Measurements from ENCODE around the gene SYNGR1. TPM values are rescaled to one million over a fixed set of nuclear protein-coding genes. Genes with fewer than 3 reads are reported as not detected.
A peak's percentile ranks its signal among the peaks of the same experiment; 100 is the strongest.

Gene SYNGR1
- total RNA-seq, result 13.3 TPM
- 54.6 TPM for polyA plus RNA-seq

GRCh38 chr22:39349967-39350726, at the start of gene SYNGR1:
TSS of gene SYNGR1 (plus strand) at chr22:39349991. CDS start at chr22:39350011, 20 bp downstream.
- DNase-seq (ENCODE audit: extremely low spot score), result no peak
- H3K36me3 ChIP-seq (ENCODE audit: insufficient read depth), result no peaks in the 10 kb centered on the region
- H3K4me1 ChIP-seq (ENCODE audit: insufficient read depth), result no peaks in the 10 kb centered on the region
- H3K4me3 ChIP-seq (ENCODE audit: low read depth, low read length), result peak within 1 kb of the TSS; percentile 96
- H3K27ac ChIP-seq (ENCODE audit: low read depth), result peak within 1 kb of the TSS; percentile 78
- WGBS, result 1% methylated on average over 87 of the region's 87 CpGs

GRCh38 chr22:39300186-39300830, 49.5 kb upstream of the SYNGR1 start:
- Histone ChIP-seq H3K4me1 (ENCODE audit: insufficient read depth) (peaks cover 2% of the 10 kb centered on the region), H3K4me3 (ENCODE audit: low read depth, low read length) (no peak overlapping the region), H3K27ac (ENCODE audit: low read depth) (no peak overlapping the region), H3K36me3 (ENCODE audit: insufficient read depth) (no peaks in the 10 kb centered on the region)
- DNase-seq (ENCODE audit: extremely low spot score), result no peak
- 39% methylated on average over 19 of the region's 19 CpGs for WGBS

- H3K4me1 ChIP-seq (ENCODE audit: insufficient read depth), result peaks cover 2% of the 10 kb centered on the region
- H3K27ac ChIP-seq (ENCODE audit: low read depth), result no peak overlapping the region
- no peak for DNase-seq (ENCODE audit: extremely low spot score)
- WGBS, result 90% methylated on average over 9 of the region's 9 CpGs
- no peak overlapping the region for H3K4me3 ChIP-seq (ENCODE audit: low read depth, low read length)
- no peaks in the 10 kb centered on the region for H3K36me3 ChIP-seq (ENCODE audit: insufficient read depth)
Measured at GRCh38 chr22:39301108-39301507, 48.7 kb upstream of the SYNGR1 start.

- no peak for DNase-seq (ENCODE audit: extremely low spot score)
- no peak overlapping the region for H3K4me3 ChIP-seq (ENCODE audit: low read depth, low read length)
- WGBS, result 74% methylated on average over 7 of the region's 7 CpGs
- no peak overlapping the region for H3K27ac ChIP-seq (ENCODE audit: low read depth)
- H3K36me3 ChIP-seq (ENCODE audit: insufficient read depth), result no peaks in the 10 kb centered on the region
- H3K4me1 ChIP-seq (ENCODE audit: insufficient read depth), result peaks cover 2% of the 10 kb centered on the region
Measured at GRCh38 chr22:39301926-39302325, 47.9 kb upstream of the SYNGR1 start.

- no peak overlapping the region for H3K27ac ChIP-seq (ENCODE audit: low read depth)
- 87% methylated on average over 2 of the region's 2 CpGs for WGBS
- peaks cover 2% of the 10 kb centered on the region for H3K4me1 ChIP-seq (ENCODE audit: insufficient read depth)
- no peaks in the 10 kb centered on the region for H3K36me3 ChIP-seq (ENCODE audit: insufficient read depth)
- H3K4me3 ChIP-seq (ENCODE audit: low read depth, low read length), result no peak overlapping the region
- no peak for DNase-seq (ENCODE audit: extremely low spot score)
Measured at GRCh38 chr22:39302431-39302960, 47.3 kb upstream of the SYNGR1 start.

GRCh38 chr22:39303358-39303757, 46.4 kb upstream of the SYNGR1 start:
- H3K27ac ChIP-seq (ENCODE audit: low read depth), result no peak overlapping the region
- H3K4me1 ChIP-seq (ENCODE audit: insufficient read depth), result no peaks in the 10 kb centered on the region
- H3K36me3 ChIP-seq (ENCODE audit: insufficient read depth), result no peaks in the 10 kb centered on the region
- DNase-seq (ENCODE audit: extremely low spot score), result no peak
- H3K4me3 ChIP-seq (ENCODE audit: low read depth, low read length), result no peak overlapping the region
- WGBS, result 94% methylated on average over 11 of the region's 11 CpGs

GRCh38 chr22:39303892-39304671, 45.7 kb upstream of the SYNGR1 start:
- H3K4me1 ChIP-seq (ENCODE audit: insufficient read depth), result no peaks in the 10 kb centered on the region
- H3K36me3 ChIP-seq (ENCODE audit: insufficient read depth), result no peaks in the 10 kb centered on the region
- no peak overlapping the region for H3K4me3 ChIP-seq (ENCODE audit: low read depth, low read length)
- H3K27ac ChIP-seq (ENCODE audit: low read depth), result no peak overlapping the region
- no peak for DNase-seq (ENCODE audit: extremely low spot score)
- 90% methylated on average over 16 of the region's 16 CpGs for WGBS

GRCh38 chr22:39306456-39307361, 43.1 kb upstream of the SYNGR1 start:
- Histone ChIP-seq H3K4me1 (ENCODE audit: insufficient read depth) (no peaks in the 10 kb centered on the region), H3K36me3 (ENCODE audit: insufficient read depth) (no peaks in the 10 kb centered on the region), H3K4me3 (ENCODE audit: low read depth, low read length) (no peak overlapping the region), H3K27ac (ENCODE audit: low read depth) (no peak overlapping the region)
- 74% methylated on average over 14 of the region's 14 CpGs for whole genome bisulfite sequencing
- no peak for DNase-seq (ENCODE audit: extremely low spot score)

- Histone ChIP-seq H3K27ac (ENCODE audit: low read depth) (no peak overlapping the region), H3K36me3 (ENCODE audit: insufficient read depth) (peaks cover 5% of the 10 kb centered on the region), H3K4me3 (ENCODE audit: low read depth, low read length) (no peak overlapping the region), H3K4me1 (ENCODE audit: insufficient read depth) (no peaks in the 10 kb centered on the region)
- DNase-seq (ENCODE audit: extremely low spot score), result no peak
- 26% methylated on average over 24 of the region's 24 CpGs for WGBS
Measured at GRCh38 chr22:39308614-39309363, 41.0 kb upstream of the SYNGR1 start.

- 78% methylated on average over 18 of the region's 18 CpGs for WGBS
- DNase-seq (ENCODE audit: extremely low spot score), result no peak
- H3K27ac ChIP-seq (ENCODE audit: low read depth), result no peak overlapping the region
- no peak overlapping the region for H3K4me3 ChIP-seq (ENCODE audit: low read depth, low read length)
- no peaks in the 10 kb centered on the region for H3K4me1 ChIP-seq (ENCODE audit: insufficient read depth)
- peaks cover 5% of the 10 kb centered on the region for H3K36me3 ChIP-seq (ENCODE audit: insufficient read depth)
Measured at GRCh38 chr22:39309364-39309861, 40.4 kb upstream of the SYNGR1 start.

- no peak for DNase-seq (ENCODE audit: extremely low spot score)
- 72% methylated on average over 16 of the region's 16 CpGs for WGBS
- Histone ChIP-seq H3K4me1 (ENCODE audit: insufficient read depth) (no peaks in the 10 kb centered on the region), H3K27ac (ENCODE audit: low read depth) (no peak overlapping the region), H3K36me3 (ENCODE audit: insufficient read depth) (peaks cover 10% of the 10 kb centered on the region), H3K4me3 (ENCODE audit: low read depth, low read length) (no peak overlapping the region)
Measured at GRCh38 chr22:39309881-39310714, 39.7 kb upstream of the SYNGR1 start.

Measured in urinary bladder (tissue), 4 donors.